HepG2 (cell line): ENCODE data around the gene ADGRV1. TPM values are rescaled to one million over a fixed set of nuclear protein-coding genes. Genes with fewer than 3 reads are reported as not detected.

Source experiments
- ATAC-seq: fragments of 200-7000 bp; cut with Tn5 transposase; 3 replicates; pipeline ENCODE4 v1.9.1; 2020; ENCODE audit warnings: mild to moderate bottlenecking, moderate library complexity
- BruUV-seq: library from RNA; stranded (reverse); fragments of 400-500 nt; replicated peaks from 2 replicates; lab custom pipeline; 2021; lab: Mats Ljungman, UMichigan
- CTCF ChIA-PET: fragments of 300-600 bp; formaldehyde crosslinking; extraction: SDS; loops from one replicate; lab custom pipeline; 2021; ENCODE audit warnings: low total read pairs, inconsistent platforms, low intra/inter-chr PET ratio; lab: Yijun Ruan, JAX
- POLR2A ChIA-PET: fragments of 350-600 bp; sonication (Branson Sonifier 250); formaldehyde crosslinking; loops from one replicate; lab custom pipeline; 2020; ENCODE audit warnings: antibody characterized with exemption, inconsistent platforms; lab: Yijun Ruan, JAX
- DNase-seq: peaks from one replicate; pipeline ENCODE4 v3.0.0-alpha.2; 2015; ENCODE audit warnings: low spot score
- FAIRE-seq: peaks from 3 replicates; lab custom pipeline; 2011; peaks lifted over from hg19 to GRCh38; lab: Jason Lieb, UNC
- H2AFZ ChIP-seq: one replicate; pipeline ENCODE4 v1.6.1; 2011; ENCODE audit warnings: low read length, inconsistent platforms
- H3K27ac ChIP-seq: fragments of 300-600 bp; 3 replicates; pipeline ENCODE4 v1.8.0; 2011; ENCODE audit warnings: mixed run types, mild to moderate bottlenecking, mixed read lengths, low read length, inconsistent platforms; ENCODE audit not compliant: insufficient read depth; ENCODE audit errors: extremely low read length
- H3K27me3 ChIP-seq, 2 experiments: fragments of 200-600 bp in 1 of 2; 2 replicates in 1 of 2; 3 replicates in 1 of 2; pipeline versions ENCODE4 v1.6.0 to v1.8.0; 2011; ENCODE audit warnings: low read length in 2 of 2, mild to moderate bottlenecking in 2 of 2, moderate library complexity in 2 of 2, inconsistent platforms in 1 of 2; ENCODE audit not compliant: insufficient read depth in 2 of 2, control insufficient read depth in 1 of 2
- H3K36me3 ChIP-seq, 2 experiments: fragments of 200-600 bp in 1 of 2; replicated peaks in 1 of 2; 2 replicates in 1 of 2; 3 replicates in 1 of 2; pipeline versions ENCODE4 v1.5.1 to v1.8.0; 2011; ENCODE audit warnings: low read length in 2 of 2, inconsistent platforms in 1 of 2; ENCODE audit not compliant: insufficient read depth in 2 of 2, control insufficient read depth in 1 of 2
- H3K4me1 ChIP-seq: 2 replicates; pipeline ENCODE4 v1.5.1; 2012; ENCODE audit warnings: low read length, inconsistent platforms; ENCODE audit not compliant: insufficient read depth
- H3K4me2 ChIP-seq: 2 replicates; pipeline ENCODE4 v1.6.0; 2011; ENCODE audit warnings: low read depth, low read length, inconsistent platforms
- H3K4me3 ChIP-seq, 3 experiments: fragments of 200-600 bp in 1 of 3; sonication (generic), shearing (Covaris generic) in 1 of 3; replicated peaks in 1 of 3; 2 replicates each; pipeline ENCODE4 v1.5.1; 2011 to 2016; ENCODE audit warnings: low read length in 3 of 3, inconsistent platforms in 2 of 3, low read depth in 2 of 3, mild to moderate bottlenecking in 2 of 3, control low read depth in 1 of 3, mixed read lengths in 1 of 3; ENCODE audit not compliant: insufficient read depth in 1 of 3
- H3K79me2 ChIP-seq: one replicate; pipeline ENCODE4 v1.6.1; 2011; ENCODE audit warnings: low read length, inconsistent platforms; ENCODE audit not compliant: insufficient read depth
- H3K9ac ChIP-seq: 2 replicates; pipeline ENCODE4 v1.6.0; 2011; ENCODE audit warnings: mild to moderate bottlenecking, low read depth, low read length, inconsistent platforms; ENCODE audit not compliant: insufficient read depth
- H3K9me3 ChIP-seq: 2 replicates; pipeline ENCODE4 v1.5.1; 2012; ENCODE audit warnings: mild to moderate bottlenecking, low read length
- H4K20me1 ChIP-seq: 2 replicates; pipeline ENCODE4 v1.6.0; 2011; ENCODE audit warnings: inconsistent platforms, mild to moderate bottlenecking, low read length, moderate library complexity; ENCODE audit not compliant: insufficient read depth
- ARID2 ChIP-seq: sonication (generic); formaldehyde crosslinking; IDR thresholded peaks from 2 replicates; pipeline ENCODE4 v1.8.1; 2022; ENCODE audit warnings: mild to moderate bottlenecking, missing genetic modification reagents, borderline replicate concordance
- BATF2 ChIP-seq: sonication (generic); formaldehyde crosslinking; IDR thresholded peaks from 2 replicates; pipeline ENCODE4 v1.8.0; 2022; ENCODE audit warnings: mild to moderate bottlenecking, missing genetic modification reagents, moderate library complexity
- DBP ChIP-seq: sonication (generic); formaldehyde crosslinking; IDR thresholded peaks from 2 replicates; pipeline ENCODE4 v1.4.0; 2020; ENCODE audit warnings: missing genetic modification reagents; ENCODE audit errors: not compliant biosample characterization
- DMTF1 ChIP-seq: sonication (generic); formaldehyde crosslinking; IDR thresholded peaks from 2 replicates; pipeline ENCODE4 v1.4.0; 2020; ENCODE audit warnings: mild to moderate bottlenecking, missing genetic modification reagents
- KLF15 ChIP-seq: sonication (generic); formaldehyde crosslinking; IDR thresholded peaks from 2 replicates; pipeline ENCODE4 v1.8.1; 2023; ENCODE audit warnings: borderline replicate concordance, mild to moderate bottlenecking, inconsistent platforms, missing genetic modification reagents, mixed read lengths
- MAF1 ChIP-seq: sonication (generic); formaldehyde crosslinking; IDR thresholded peaks from 2 replicates; pipeline ENCODE4 v1.5.0; 2020; ENCODE audit warnings: missing genetic modification reagents, borderline replicate concordance
- SKI ChIP-seq: fragments of 450-650 bp; IDR thresholded peaks from one replicate; pipeline ENCODE4 v1.6.1; 2018; ENCODE audit warnings: mild to moderate bottlenecking; ENCODE audit not compliant: partially characterized antibody
- SMARCE1 ChIP-seq: fragments of 450-650 bp; IDR thresholded peaks from 2 replicates; pipeline ENCODE4 v1.6.1; 2017; ENCODE audit warnings: borderline replicate concordance
- SMYD3 ChIP-seq: sonication (generic); formaldehyde crosslinking; IDR thresholded peaks from 2 replicates; pipeline ENCODE4 v1.8.1; 2023; ENCODE audit warnings: mild to moderate bottlenecking, missing genetic modification reagents
- SNAPC5 ChIP-seq: sonication (generic); formaldehyde crosslinking; IDR thresholded peaks from 2 replicates; pipeline ENCODE4 v1.8.1; 2023; ENCODE audit warnings: mild to moderate bottlenecking, missing genetic modification reagents, borderline replicate concordance
- TOPORS ChIP-seq: sonication (generic); formaldehyde crosslinking; IDR thresholded peaks from 2 replicates; pipeline ENCODE4 v1.8.0; 2023; ENCODE audit warnings: mild to moderate bottlenecking, missing genetic modification reagents
- ZC3H13 ChIP-seq: sonication (generic); formaldehyde crosslinking; IDR thresholded peaks from 2 replicates; pipeline ENCODE4 v1.8.1; 2023; ENCODE audit warnings: mild to moderate bottlenecking, missing genetic modification reagents, moderate library complexity
- ZNF574 ChIP-seq: sonication (generic); formaldehyde crosslinking; IDR thresholded peaks from 2 replicates; pipeline ENCODE4 v1.4.0; 2020; ENCODE audit warnings: missing genetic modification reagents
- ZNF607 ChIP-seq: sonication (generic); formaldehyde crosslinking; IDR thresholded peaks from 2 replicates; pipeline ENCODE4 v1.5.1; 2020; ENCODE audit warnings: missing genetic modification reagents, mild to moderate bottlenecking, borderline replicate concordance
- WGBS: methylation state at CpG from one replicate; pipeline ENCODE4 v1.1.6; 2017; ENCODE audit warnings: low lambda C conversion rate; 5-methylcytosine and 5-hydroxymethylcytosine counted together
- in situ Hi-C: cut with HindIII; loops from 2 replicates; pipeline ENCODE4 v1.10.0; 2017; ENCODE audit warnings: low pct_unique_long_range_greater_than_20kb; ENCODE audit not compliant: extremely low pct_ligation_motif_present
- intact Hi-C: fragments of 100-400 bp; cut with micrococcal nuclease; formaldehyde crosslinking; loops from one replicate; pipeline ENCODE4 v1.10.0; 2022; ENCODE audit not compliant: unreplicated experiment
- polyA plus RNA-seq, 8 experiments: library from polyadenylated mRNA; depleted of rRNA in 3 of 8; stranded (reverse) in 7 of 8; unstranded in 1 of 8; fragments of >200 nt; fragmentation: Illumina TruSeq in 4 of 8; extraction: Trizol in 4 of 8; gene quantifications; 2 replicates each; pipeline versions ENCODE4 v1.2.1 to v1.2.3, GENCODE V29; 2011 to 2016; ENCODE audit warnings: low read depth in 4 of 8, missing spikeins in 1 of 8, mixed read lengths in 1 of 8; ENCODE audit not compliant: insufficient read depth in 1 of 8
- total RNA-seq, 5 experiments: library from RNA; depleted of rRNA; stranded (reverse); fragments of >200 nt; fragmentation: Illumina TruSeq; extraction: Trizol; gene quantifications; 2 replicates each; pipeline ENCODE4 v1.2.3, GENCODE V29; 2016; ENCODE audit warnings: low read depth in 1 of 5

Gene ADGRV1
- total and polyA plus RNA-seq, 2 of the 13 experiments (the other 11 are each of a cell fraction or from before 2014, with no cell fraction given): 1.7 to 3.9 TPM

GRCh38 chr5:90528601-90529193 lies 29.9 kb upstream of the ADGRV1 start:
- BruUV-seq: no TSS peak
- FAIRE-seq: no peak

More at GRCh38 chr5:90528601-90529193, 29.9 kb upstream of the ADGRV1 start:
- DNase-seq (no peak), ATAC-seq (peak; percentile 22)
- TF ChIP-seq ARID2 (CRISPR knock-in tag) (peak; percentile 74; the same call in 1 of the 2 replicates), DMTF1 (CRISPR knock-in tag) (peak; percentile 9; the same call in 1 of the 2 replicates), SMARCE1 (no peak), ZNF607 (CRISPR knock-in tag) (no peak), SNAPC5 (CRISPR knock-in tag) (0 out of 2 replicates have a peak, but pooled peaks have one; percentile 16), MAF1 (CRISPR knock-in tag) (0 out of 2 replicates have a peak, but pooled peaks have one; percentile 7), ZNF574 (CRISPR knock-in tag) (no peak), DBP (CRISPR knock-in tag) (no peak), ZC3H13 (CRISPR knock-in tag) (0 out of 2 replicates have a peak, but pooled peaks have one; percentile 25), KLF15 (CRISPR knock-in tag) (0 out of 2 replicates have a peak, but pooled peaks have one; percentile 18), SKI (no peak), SMYD3 (CRISPR knock-in tag) (peak; percentile 15; the same call in 1 of the 2 replicates), TOPORS (CRISPR knock-in tag) (peak; percentile 49; the same call in 1 of the 2 replicates), BATF2 (CRISPR knock-in tag) (peak; percentile 21; the same call in 1 of the 2 replicates)
- peaks cover 34% of the 10 kb centered on the region for H3K79me2 ChIP-seq
- H4K20me1 ChIP-seq: no peaks in the 10 kb centered on the region; the same call in 1 of the 2 replicates
- H3K9ac ChIP-seq: peak overlapping the region; percentile 98
- no peaks in the 10 kb centered on the region for H3K9me3 ChIP-seq
- H3K4me3 ChIP-seq: peak overlapping the region; percentile 87 to 99 (median 97)
- ChIA-PET POLR2A (interaction anchor here (1.1 to 1.9 kb wide), 3 partner anchors 54 to 119 kb away, joined by 4 to 9 read pairs (median 4); partner anchors contain the start of genes CETN3, MBLAC2 and POLR3G), CTCF (interaction anchor here (3.1 kb wide), 1 partner anchor 88 kb away, joined by 35 read pairs; no protein-coding TSS in a partner anchor)
- in situ Hi-C loops (no loop called here), intact Hi-C loops (loop anchor here (1.0 kb wide), 2 partner anchors 54 to 119 kb away; partner anchors contain the start of genes CETN3, MBLAC2 and POLR3G)
- WGBS: 0% methylated on average over 15 of the region's 18 CpGs
- H3K27me3 ChIP-seq: peaks cover 0 to 4% of the 10 kb centered on the region in 2 experiments; a peak in 1 of 5 replicates
- no peaks in the 10 kb centered on the region; a peak in 1 of 5 replicates for H3K36me3 ChIP-seq
- peak overlapping the region; percentile 34 for H2AFZ ChIP-seq
- peaks cover 30% of the 10 kb centered on the region for H3K4me1 ChIP-seq
- H3K27ac ChIP-seq: peak overlapping the region; percentile 82
- H3K4me2 ChIP-seq: peak overlapping the region; percentile 84
